Stomach (tissue), 9 donors: Measurements from ENCODE around the gene FOXP2. TPM values are rescaled to one million over a fixed set of nuclear protein-coding genes. Genes with fewer than 3 reads are reported as not detected.
A peak's percentile ranks its signal among the peaks of the same experiment; 100 is the strongest.

Source experiments
- DNase-seq, 2 donors: peaks; one replicate each; pipeline versions ENCODE4 v3.0.0 to v3.0.0-alpha.2; 2013 to 2019
- H3K27ac ChIP-seq, 5 donors: fragments of 200-600 bp in 4 of 5; sonication (generic) in 4 of 5; one replicate each; pipeline ENCODE4 v1.5.1; 2013 to 2019; ENCODE audit warnings: mild to moderate bottlenecking in 1 of 5, moderate library complexity in 1 of 5
- H3K27me3 ChIP-seq, 3 donors: fragments of 200-600 bp; sonication (generic); one replicate each; pipeline ENCODE4 v1.5.1; 2017 to 2019; ENCODE audit warnings: mixed run types in 1 of 3
- H3K36me3 ChIP-seq, 4 donors: fragments of 200-600 bp; sonication (generic); 1 replicate in 3 of 4; 2 replicates in 1 of 4; pipeline ENCODE4 v1.5.1; 2016 to 2019
- H3K4me1 ChIP-seq, 4 donors: fragments of 200-600 bp; sonication (generic); one replicate each; pipeline ENCODE4 v1.5.1; 2016 to 2019
- H3K4me3 ChIP-seq, 4 donors: fragments of 200-600 bp; sonication (generic) in 3 of 4; one replicate each; pipeline ENCODE4 v1.5.1; 2016 to 2019; ENCODE audit warnings: mild to moderate bottlenecking in 1 of 4
- H3K9me3 ChIP-seq, 4 donors: fragments of 200-600 bp; sonication (generic); one replicate each; pipeline ENCODE4 v1.5.1; 2016 to 2019
- CTCF ChIP-seq, 7 experiments: fragments of 450-650 bp in 4 of 7; fragments of 200-600 bp in 3 of 7; sonication (generic) in 3 of 7; IDR thresholded peaks; one replicate each; pipeline ENCODE4 v1.5.1; 2016 to 2019; ENCODE audit warnings: antibody characterized with exemption in 7 of 7, control low read depth in 2 of 7, mild to moderate bottlenecking in 1 of 7
- EP300 ChIP-seq: sonication (generic); formaldehyde crosslinking; IDR thresholded peaks from one replicate; pipeline ENCODE4 v1.6.1; 2017; ENCODE audit warnings: antibody characterized with exemption
- POLR2A ChIP-seq, 4 donors: fragments of 450-650 bp; IDR thresholded peaks; one replicate each; pipeline ENCODE4 v1.6.1; 2016; ENCODE audit warnings: antibody characterized with exemption in 4 of 4, control low read depth in 2 of 4, mild to moderate bottlenecking in 1 of 4, moderate library complexity in 1 of 4
- POLR2AphosphoS5 ChIP-seq, 3 donors: sonication (generic); formaldehyde crosslinking; IDR thresholded peaks; one replicate each; pipeline ENCODE4 v1.6.1; 2016; ENCODE audit warnings: antibody characterized with exemption in 3 of 3
- WGBS, 5 donors: extraction: QIAGEN DNeasy Blood & Tissue Kit in 3 of 5; methylation state at CpG; one replicate each; pipeline versions ENCODE4 v1.1.5 to v1.1.7; 2013 to 2018; 5-methylcytosine and 5-hydroxymethylcytosine counted together
- intact Hi-C: fragments of 100-400 bp; cut with DNase I; formaldehyde crosslinking; loops from one replicate; pipeline ENCODE4 v1.15.1; 2023; ENCODE audit warnings: low total_unique reads
- polyA plus RNA-seq, 3 donors: library from polyadenylated mRNA; stranded (reverse); fragments of 200-250 nt; gene quantifications; one replicate each; pipeline ENCODE4 v1.2.3, GENCODE V29; 2013
- small RNA-seq, 4 donors: library from RNA; depleted of rRNA; stranded (forward); fragments of <200 nt; gene quantifications; one replicate each; pipeline ENCODE3, GENCODE V24; 2016
- total RNA-seq, 5 donors: library from RNA; depleted of rRNA; stranded (reverse); fragments of >200 nt; gene quantifications; one replicate each; pipeline versions ENCODE4 v1.1.0 to v1.2.3, GENCODE V29; 2014 to 2016
- donor health status: healthy with polysubstance abuse.
- donor health status: Bipolar disorder and iron deficiency.
- donor health status: healthy.

Gene FOXP2
- total and polyA plus RNA-seq, 8 donors = 0.92 to 51.6 (median 7.1) TPM

- peaks cover 0 to 7% (median 0%) of the 10 kb centered on the region in 4 donors for H3K9me3 ChIP-seq
- DNase-seq = no peak
- H3K27ac ChIP-seq = no peak overlapping the region
- H3K27me3 ChIP-seq = no peaks in the 10 kb centered on the region
- no peak for TF ChIP-seq EP300
- TF ChIP-seq CTCF (IDR thresholded peaks at IDR 0.05) = no peak
- TF ChIP-seq POLR2AphosphoS5 (IDR thresholded peaks at IDR 0.05) = no peak
- TF ChIP-seq POLR2A (IDR thresholded peaks at IDR 0.05) = no peak
- WGBS, 5 donors = 76 to 88% (median 82%) methylated on average over 1 of the region's 1 CpG
- intact Hi-C loops = no loop called here
- no peaks in the 10 kb centered on the region for H3K36me3 ChIP-seq
- no peak overlapping the region for H3K4me3 ChIP-seq
- H3K4me1 ChIP-seq = no peaks in the 10 kb centered on the region
These were observed 308.7 kb downstream of the FOXP2 start for GRCh38 chr7:114723308-114723707.

GRCh38 chr7:114740095-114740494, 325.5 kb downstream of the FOXP2 start:
- peaks cover 0 to 7% (median 0%) of the 10 kb centered on the region in 4 donors for H3K4me1 ChIP-seq
- no peaks in the 10 kb centered on the region for H3K27me3 ChIP-seq
- TF ChIP-seq POLR2A (IDR thresholded peaks at IDR 0.05) = no peak
- no peak for TF ChIP-seq POLR2AphosphoS5 (IDR thresholded peaks at IDR 0.05)
- TF ChIP-seq CTCF (IDR thresholded peaks at IDR 0.05) = no peak
- no peak for TF ChIP-seq EP300
- no peaks in the 10 kb centered on the region for H3K36me3 ChIP-seq
- intact Hi-C loops = no loop called here
- peak in 1 of 2 donors; percentile 14 for DNase-seq
- no peak overlapping the region for H3K27ac ChIP-seq
- no peaks in the 10 kb centered on the region for H3K9me3 ChIP-seq
- WGBS, 5 donors = 69 to 83% (median 74%) methylated on average over 2 of the region's 2 CpGs
- H3K4me3 ChIP-seq = no peak overlapping the region

- no peak for DNase-seq
- TF ChIP-seq EP300 (no peak), CTCF (IDR thresholded peaks at IDR 0.05) (no peak), POLR2A (IDR thresholded peaks at IDR 0.05) (no peak), POLR2AphosphoS5 (IDR thresholded peaks at IDR 0.05) (no peak)
- no peaks in the 10 kb centered on the region for H3K36me3 ChIP-seq
- H3K27me3 ChIP-seq = no peaks in the 10 kb centered on the region
- 77 to 91% (median 81%) methylated on average over 7 of the region's 7 CpGs for WGBS, 5 donors
- H3K9me3 ChIP-seq = no peaks in the 10 kb centered on the region
- peaks cover 0 to 7% (median 0%) of the 10 kb centered on the region in 4 donors for H3K4me1 ChIP-seq
- intact Hi-C loops = no loop called here
- H3K27ac ChIP-seq = no peak overlapping the region
- H3K4me3 ChIP-seq = no peak overlapping the region
These were observed 326.3 kb downstream of the FOXP2 start for GRCh38 chr7:114740941-114741340.

- WGBS, 5 donors = 82 to 96% (median 88%) methylated on average over 1 of the region's 1 CpG
- no peak overlapping the region for H3K4me3 ChIP-seq
- intact Hi-C loops = no loop called here
- H3K4me1 ChIP-seq = peaks cover 0 to 7% (median 0%) of the 10 kb centered on the region in 4 donors
- no peaks in the 10 kb centered on the region for H3K36me3 ChIP-seq
- no peak for DNase-seq
- no peaks in the 10 kb centered on the region for H3K9me3 ChIP-seq
- no peaks in the 10 kb centered on the region for H3K27me3 ChIP-seq
- no peak overlapping the region for H3K27ac ChIP-seq
- TF ChIP-seq EP300 (no peak), CTCF (IDR thresholded peaks at IDR 0.05) (no peak)
These were observed 327.3 kb downstream of the FOXP2 start for GRCh38 chr7:114741911-114742310.

Small RNA genes lying within 50 kb of the gene (small RNA-seq; reads per million reads assigned to genes)
- gene MIR3666 (0 reads per million in 4 donors), gene RNA5SP238 (0 reads per million in 4 donors)
